Measurements from ENCODE around the gene LHPP.
"Not testable (repeated sequence)": the region's sequence is repeated elsewhere in the genome, so short reads cannot be mapped to it uniquely, and the experiment has no call there.

Gene LHPP

GRCh38 chr10:124461642-124462347, at the start of gene LHPP:
LHPP (plus strand) TSS chr10:124461823; CDS start chr10:124461863, 40 bp downstream.
- peak; percentile 84 to 88 for DNase-seq

GRCh38 chr10:124414076-124414475, 47.5 kb upstream of the LHPP start:
- DNase-seq: no peak

- DNase-seq: no peak
Measured at GRCh38 chr10:124415210-124415609, 46.4 kb upstream of the LHPP start.

GRCh38 chr10:124416733-124417132, 44.9 kb upstream of the LHPP start:
- DNase-seq: no peak

- DNase-seq: peak; percentile 38 to 46
Measured at GRCh38 chr10:124417895-124418725, 43.5 kb upstream of the LHPP start.

- DNase-seq: peak; percentile 93 to 96
Measured at GRCh38 chr10:124418726-124419501, 42.7 kb upstream of the LHPP start, which contains the start of gene OAT. OAT (minus strand) TSS chr10:124418923; CDS start chr10:124412171, 6,752 bp downstream.

GRCh38 chr10:124419635-124420034, 42.0 kb upstream of the LHPP start:
- no peak for DNase-seq

GRCh38 chr10:124420254-124420653, 41.4 kb upstream of the LHPP start:
- DNase-seq: no peak

- DNase-seq: no peak
Measured at GRCh38 chr10:124422742-124423141, 38.9 kb upstream of the LHPP start.

GRCh38 chr10:124423813-124424212, 37.8 kb upstream of the LHPP start:
- no peak for DNase-seq

GRCh38 chr10:124425227-124425962, 36.2 kb upstream of the LHPP start:
- no peak for DNase-seq

- no peak for DNase-seq
Measured at GRCh38 chr10:124428207-124428777, 33.3 kb upstream of the LHPP start.

- no peak for DNase-seq
Measured at GRCh38 chr10:124429576-124429975, 32.0 kb upstream of the LHPP start.

GRCh38 chr10:124430077-124430476, 31.5 kb upstream of the LHPP start:
- no peak for DNase-seq

- DNase-seq: no peak
Measured at GRCh38 chr10:124433461-124433860, 28.2 kb upstream of the LHPP start.

- not testable (repeated sequence) for DNase-seq
Measured at GRCh38 chr10:124435683-124436082, 25.9 kb upstream of the LHPP start.

- peak; percentile 49 to 50 for DNase-seq
Measured at GRCh38 chr10:124436191-124436638, 25.4 kb upstream of the LHPP start.

GRCh38 chr10:124441694-124442093, 19.9 kb upstream of the LHPP start:
- DNase-seq: not testable (repeated sequence)

GRCh38 chr10:124446830-124447750, 14.5 kb upstream of the LHPP start:
- no peak for DNase-seq

GRCh38 chr10:124447751-124448466, 13.7 kb upstream of the LHPP start:
- no peak for DNase-seq

Measured in inflammatory macrophage treated with lipopolysaccharide for 1 hour (primary cell).